ENCODE data around the gene DNAH8.

DNA sequence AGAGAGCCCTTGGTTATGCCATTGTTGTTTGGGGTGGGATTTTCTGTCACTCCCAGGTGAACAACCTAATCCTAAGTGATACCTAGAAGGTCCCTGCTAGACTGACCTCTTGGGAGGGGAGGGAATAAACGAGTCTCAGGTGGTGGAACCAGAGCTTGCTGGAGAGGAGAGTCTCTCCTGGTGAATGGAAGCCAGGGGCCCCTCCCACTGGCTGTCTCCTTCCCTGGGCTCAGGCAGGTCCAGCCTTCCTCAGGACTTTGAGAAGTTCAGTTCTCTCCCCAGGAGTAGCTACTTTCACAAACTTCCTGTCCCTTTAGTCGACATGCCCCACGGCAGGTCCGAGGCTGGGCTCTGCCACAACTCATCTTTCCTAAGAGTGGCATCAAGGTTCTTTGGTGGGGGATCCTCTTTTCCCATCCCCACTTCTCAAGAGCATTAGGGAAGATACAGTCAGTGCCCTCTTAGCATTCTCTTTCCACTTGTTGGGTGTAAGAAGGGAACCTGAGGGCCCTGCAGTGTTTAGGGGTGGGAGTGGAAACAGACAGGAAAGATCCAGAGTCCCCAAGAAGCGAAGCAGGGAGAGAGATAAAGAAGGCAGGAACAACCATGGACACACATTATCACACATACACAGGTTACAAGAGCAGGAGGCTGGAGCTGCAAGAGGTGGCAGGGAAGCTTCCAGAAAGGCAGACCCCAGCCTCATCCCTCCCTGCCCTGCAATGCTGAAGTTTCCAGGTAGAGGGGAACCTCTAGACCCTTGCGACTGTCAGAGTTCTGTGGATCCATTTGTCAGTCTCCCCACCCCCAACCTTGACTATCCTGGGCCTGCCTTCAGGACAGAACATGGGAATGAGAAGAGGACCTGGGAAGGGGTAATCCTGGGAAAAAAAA, 332.6 kb downstream of the DNAH8 start:
- TF ChIP-seq, protein P1, sequence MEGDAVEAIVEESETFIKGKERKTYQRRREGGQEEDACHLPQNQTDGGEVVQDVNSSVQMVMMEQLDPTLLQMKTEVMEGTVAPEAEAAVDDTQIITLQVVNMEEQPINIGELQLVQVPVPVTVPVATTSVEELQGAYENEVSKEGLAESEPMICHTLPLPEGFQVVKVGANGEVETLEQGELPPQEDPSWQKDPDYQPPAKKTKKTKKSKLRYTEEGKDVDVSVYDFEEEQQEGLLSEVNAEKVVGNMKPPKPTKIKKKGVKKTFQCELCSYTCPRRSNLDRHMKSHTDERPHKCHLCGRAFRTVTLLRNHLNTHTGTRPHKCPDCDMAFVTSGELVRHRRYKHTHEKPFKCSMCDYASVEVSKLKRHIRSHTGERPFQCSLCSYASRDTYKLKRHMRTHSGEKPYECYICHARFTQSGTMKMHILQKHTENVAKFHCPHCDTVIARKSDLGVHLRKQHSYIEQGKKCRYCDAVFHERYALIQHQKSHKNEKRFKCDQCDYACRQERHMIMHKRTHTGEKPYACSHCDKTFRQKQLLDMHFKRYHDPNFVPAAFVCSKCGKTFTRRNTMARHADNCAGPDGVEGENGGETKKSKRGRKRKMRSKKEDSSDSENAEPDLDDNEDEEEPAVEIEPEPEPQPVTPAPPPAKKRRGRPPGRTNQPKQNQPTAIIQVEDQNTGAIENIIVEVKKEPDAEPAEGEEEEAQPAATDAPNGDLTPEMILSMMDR (conservative IDR thresholded peaks at IDR 0.05; ENCODE audit: low read depth, low read length), result no peak
- no peak for TF ChIP-seq EZH2 (IDR thresholded peaks at IDR 0.05; ENCODE audit: low read length, unreplicated experiment)
